ENCODE data around the gene RFX8. TPM values are rescaled to one million over a fixed set of nuclear protein-coding genes. Genes with fewer than 3 reads are reported as not detected.

Gene RFX8
- total RNA-seq, 1 experiment from 2014 or later, result 0.77 TPM

- Histone ChIP-seq H3K4me2 (ENCODE audit: low read length) (no peak overlapping the region), H3K36me3 (ENCODE audit: low read depth, low read length) (no peaks in the 10 kb centered on the region), H3K9me3 (ENCODE audit: low read length) (no peaks in the 10 kb centered on the region), H3K27ac (ENCODE audit: low read length) (no peak overlapping the region), H3K79me2 (ENCODE audit: low read length) (no peaks in the 10 kb centered on the region), H3K9ac (ENCODE audit: low read length) (no peak overlapping the region), H3K4me3 (ENCODE audit: low read length) (no peak overlapping the region), H2AFZ (ENCODE audit: low read length) (no peak overlapping the region), H3K27me3 (ENCODE audit: low read length) (no peaks in the 10 kb centered on the region), H4K20me1 (ENCODE audit: low read length) (no peaks in the 10 kb centered on the region), H3F3A (ENCODE audit: low read length, unreplicated experiment) (no peaks in the 10 kb centered on the region), H3K9me2 (replicated peaks; ENCODE audit: low read length) (no peaks in the 10 kb centered on the region), H3K4me1 (ENCODE audit: insufficient read depth, low read length) (peaks cover 16% of the 10 kb centered on the region)
- no peak for ATAC-seq
- POLR2A ChIA-PET (ENCODE audit: unreplicated experiment), result interaction anchor here (0.6 kb wide), 1 partner anchor 48 kb away, joined by 3 read pairs; no protein-coding TSS in a partner anchor
- intact Hi-C loops (cut with micrococcal nuclease), result no loop called here
- TF ChIP-seq, protein P1, sequence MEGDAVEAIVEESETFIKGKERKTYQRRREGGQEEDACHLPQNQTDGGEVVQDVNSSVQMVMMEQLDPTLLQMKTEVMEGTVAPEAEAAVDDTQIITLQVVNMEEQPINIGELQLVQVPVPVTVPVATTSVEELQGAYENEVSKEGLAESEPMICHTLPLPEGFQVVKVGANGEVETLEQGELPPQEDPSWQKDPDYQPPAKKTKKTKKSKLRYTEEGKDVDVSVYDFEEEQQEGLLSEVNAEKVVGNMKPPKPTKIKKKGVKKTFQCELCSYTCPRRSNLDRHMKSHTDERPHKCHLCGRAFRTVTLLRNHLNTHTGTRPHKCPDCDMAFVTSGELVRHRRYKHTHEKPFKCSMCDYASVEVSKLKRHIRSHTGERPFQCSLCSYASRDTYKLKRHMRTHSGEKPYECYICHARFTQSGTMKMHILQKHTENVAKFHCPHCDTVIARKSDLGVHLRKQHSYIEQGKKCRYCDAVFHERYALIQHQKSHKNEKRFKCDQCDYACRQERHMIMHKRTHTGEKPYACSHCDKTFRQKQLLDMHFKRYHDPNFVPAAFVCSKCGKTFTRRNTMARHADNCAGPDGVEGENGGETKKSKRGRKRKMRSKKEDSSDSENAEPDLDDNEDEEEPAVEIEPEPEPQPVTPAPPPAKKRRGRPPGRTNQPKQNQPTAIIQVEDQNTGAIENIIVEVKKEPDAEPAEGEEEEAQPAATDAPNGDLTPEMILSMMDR (conservative IDR thresholded peaks at IDR 0.05; ENCODE audit: low read depth, low read length), result no peak
- TF ChIP-seq EZH2phosphoT487 (IDR thresholded peaks at IDR 0.05; ENCODE audit: borderline replicate concordance, low read length), result no peak
- CTCF ChIA-PET, result no interaction called here
- DNase-seq, result no peak
- no TSS peak for BruUV-seq (replicated peaks)
Measured at GRCh38 chr2:101469863-101470262, 5.0 kb downstream of the RFX8 start.

GRCh38 chr2:101467306-101467705 lies 7.6 kb downstream of the RFX8 start:
- no peak overlapping the region for H3K4me3 ChIP-seq (ENCODE audit: low read length)
- no peaks in the 10 kb centered on the region for H3K9me3 ChIP-seq (ENCODE audit: low read length)
- ChIA-PET CTCF (no interaction called here), POLR2A (ENCODE audit: unreplicated experiment) (no interaction called here)
- H3K27me3 ChIP-seq (ENCODE audit: low read length), result no peaks in the 10 kb centered on the region
- H3K4me2 ChIP-seq (ENCODE audit: low read length), result no peak overlapping the region
- H3K36me3 ChIP-seq (ENCODE audit: low read depth, low read length), result no peaks in the 10 kb centered on the region
- no peak overlapping the region for H3K9ac ChIP-seq (ENCODE audit: low read length)
- H4K20me1 ChIP-seq (ENCODE audit: low read length), result no peaks in the 10 kb centered on the region
- intact Hi-C loops (cut with micrococcal nuclease), result no loop called here
- TF ChIP-seq, protein P1 (conservative IDR thresholded peaks at IDR 0.05; ENCODE audit: low read depth, low read length), result no peak
- TF ChIP-seq EZH2phosphoT487 (IDR thresholded peaks at IDR 0.05; ENCODE audit: borderline replicate concordance, low read length), result no peak
- no peak for TF ChIP-seq EZH2 (IDR thresholded peaks at IDR 0.05; ENCODE audit: low read length, unreplicated experiment)
- ATAC-seq (no peak), DNase-seq (no peak)
- no peaks in the 10 kb centered on the region for H3F3A ChIP-seq (ENCODE audit: low read length, unreplicated experiment)
- H3K79me2 ChIP-seq (ENCODE audit: low read length), result no peaks in the 10 kb centered on the region
- no TSS peak for BruUV-seq (replicated peaks)
- H3K27ac ChIP-seq (ENCODE audit: low read length), result no peak overlapping the region
- H3K4me1 ChIP-seq (ENCODE audit: insufficient read depth, low read length), result peaks cover 21% of the 10 kb centered on the region
- H2AFZ ChIP-seq (ENCODE audit: low read length), result no peak overlapping the region
- H3K9me2 ChIP-seq (replicated peaks; ENCODE audit: low read length), result no peaks in the 10 kb centered on the region

DNA sequence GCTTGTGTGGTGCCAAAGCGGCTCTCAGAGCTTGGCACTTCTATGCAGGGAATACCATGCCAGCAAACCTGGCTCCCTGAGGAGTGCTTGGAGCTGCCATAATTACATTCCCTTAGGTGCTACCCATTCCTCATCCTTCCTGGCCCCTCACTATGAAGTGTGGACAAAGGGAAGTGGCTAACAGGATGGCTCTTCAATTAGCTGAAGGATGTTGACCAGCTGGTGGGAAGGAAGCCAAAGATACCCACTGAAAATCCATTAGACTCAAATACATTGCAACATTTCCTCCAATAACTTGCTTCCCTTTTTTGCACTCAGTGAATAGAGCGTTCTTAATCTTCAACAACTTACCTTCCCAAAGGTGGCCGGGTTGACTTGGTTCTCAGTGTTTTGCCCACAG lies 8.5 kb downstream of the RFX8 start:
- TF ChIP-seq EZH2phosphoT487 (IDR thresholded peaks at IDR 0.05; ENCODE audit: borderline replicate concordance, low read length) (no peak), EZH2 (IDR thresholded peaks at IDR 0.05; ENCODE audit: low read length, unreplicated experiment) (no peak)
- TF ChIP-seq, protein P1 (conservative IDR thresholded peaks at IDR 0.05; ENCODE audit: low read depth, low read length), result no peak
- H3K27ac ChIP-seq (ENCODE audit: low read length), result no peak overlapping the region
- BruUV-seq (replicated peaks), result no TSS peak
- no peaks in the 10 kb centered on the region for H3K79me2 ChIP-seq (ENCODE audit: low read length)
- H3K9me3 ChIP-seq (ENCODE audit: low read length), result no peaks in the 10 kb centered on the region
- H3K9me2 ChIP-seq (replicated peaks; ENCODE audit: low read length), result no peaks in the 10 kb centered on the region
- H3K4me3 ChIP-seq (ENCODE audit: low read length), result no peak overlapping the region
- intact Hi-C loops (cut with micrococcal nuclease), result no loop called here
- H3K9ac ChIP-seq (ENCODE audit: low read length), result no peak overlapping the region
- no peak overlapping the region for H3K4me2 ChIP-seq (ENCODE audit: low read length)
- H3K4me1 ChIP-seq (ENCODE audit: insufficient read depth, low read length), result peaks cover 21% of the 10 kb centered on the region
- ChIA-PET POLR2A (ENCODE audit: unreplicated experiment) (no interaction called here), CTCF (no interaction called here)
- no peaks in the 10 kb centered on the region for H3K27me3 ChIP-seq (ENCODE audit: low read length)
- DNase-seq (no peak), ATAC-seq (no peak)
- H3K36me3 ChIP-seq (ENCODE audit: low read depth, low read length), result no peaks in the 10 kb centered on the region
- H3F3A ChIP-seq (ENCODE audit: low read length, unreplicated experiment), result no peaks in the 10 kb centered on the region
- H4K20me1 ChIP-seq (ENCODE audit: low read length), result no peaks in the 10 kb centered on the region
- H2AFZ ChIP-seq (ENCODE audit: low read length), result no peak overlapping the region

Data from PC-3 (cell line).